Astrocyte of the spinal cord (primary cell): ENCODE data around the gene TSG101.

Experiments used
- DNase-seq: peaks from one replicate; pipeline ENCODE4 v3.0.0; 2011; ENCODE audit warnings: low read depth, low spot score
- H3K4me3 ChIP-seq: 2 replicates; pipeline ENCODE4 v1.5.1; 2011; ENCODE audit warnings: low read depth, mild to moderate bottlenecking, low read length, moderate library complexity
- CTCF ChIP-seq: IDR thresholded peaks from 2 replicates; pipeline ENCODE4 v1.5.1; 2012; ENCODE audit warnings: low read depth, mild to moderate bottlenecking, low read length, inconsistent platforms
- in situ Hi-C: cut with HindIII; loops from 2 replicates; pipeline ENCODE4 v1.10.0; 2017; ENCODE audit warnings: low sequenced_read_pairs

TSG101 gene

GRCh38 chr11:18526130-18526520 lies 617 bp downstream of the TSG101 start:
- DNase-seq: no peak
- peak overlapping the region; percentile 94 for H3K4me3 ChIP-seq
- no peak for TF ChIP-seq CTCF
- in situ Hi-C loops: no loop called here

- in situ Hi-C loops: no loop called here
- H3K4me3 ChIP-seq: no peak overlapping the region
- TF ChIP-seq CTCF: no peak
- DNase-seq: no peak
These were observed 2.5 kb downstream of the TSG101 start for GRCh38 chr11:18524248-18524647.

DNA sequence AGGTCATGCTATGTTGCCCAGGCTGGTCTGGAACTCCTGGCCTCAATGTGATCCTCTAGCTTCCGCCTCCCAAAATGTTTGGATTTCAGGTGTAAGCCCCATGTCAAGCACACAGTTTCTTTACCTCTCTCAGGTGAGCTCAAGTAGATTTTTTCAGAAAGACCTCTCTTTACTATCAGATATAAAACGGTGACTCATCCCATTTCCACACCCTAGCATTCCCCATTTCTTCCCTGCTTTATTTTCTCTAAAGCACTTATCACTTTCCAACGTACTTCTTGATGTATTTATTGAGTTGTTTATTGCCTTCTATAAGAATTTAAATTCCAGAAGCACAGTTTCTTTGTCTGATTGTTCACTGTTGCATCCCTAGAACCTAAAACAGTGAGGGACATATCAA lies 3.7 kb downstream of the TSG101 start:
- TF ChIP-seq CTCF: no peak
- no peak overlapping the region for H3K4me3 ChIP-seq
- in situ Hi-C loops: no loop called here
- DNase-seq: no peak

GRCh38 chr11:18522388-18522787 lies 4.4 kb downstream of the TSG101 start:
- no peak for DNase-seq
- H3K4me3 ChIP-seq: no peak overlapping the region
- in situ Hi-C loops: no loop called here
- TF ChIP-seq CTCF: peak; percentile 2

- DNase-seq: no peak
- in situ Hi-C loops: no loop called here
- no peak overlapping the region for H3K4me3 ChIP-seq
- TF ChIP-seq CTCF: no peak
These were observed 5.6 kb downstream of the TSG101 start for GRCh38 chr11:18521122-18521521.

DNA sequence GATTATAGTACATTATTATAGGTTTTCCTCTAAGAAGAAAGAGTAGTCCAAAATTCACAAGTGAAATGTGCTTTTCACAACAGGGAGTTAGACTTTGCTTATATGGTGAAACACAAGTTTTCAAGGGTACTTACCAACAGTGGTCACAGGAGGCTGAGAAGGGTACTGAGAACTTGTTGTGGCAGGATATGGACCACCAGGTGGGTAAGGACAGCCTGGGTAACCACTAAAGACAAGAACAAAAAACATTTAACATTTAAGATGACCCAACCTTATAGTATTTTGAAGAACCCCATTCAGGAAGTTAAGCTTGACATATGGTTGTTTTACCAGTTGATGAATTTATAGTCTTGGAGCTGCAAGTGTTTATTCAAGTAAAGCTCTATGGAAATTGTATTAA lies 24.4 kb downstream of the TSG101 start:
- no peak for TF ChIP-seq CTCF
- DNase-seq: no peak
- in situ Hi-C loops: no loop called here
- H3K4me3 ChIP-seq: no peak overlapping the region

GRCh38 chr11:18501629-18502028 lies 25.1 kb downstream of the TSG101 start:
- in situ Hi-C loops: no loop called here
- DNase-seq: no peak
- no peak for TF ChIP-seq CTCF
- no peak overlapping the region for H3K4me3 ChIP-seq
